PC-3 (cell line): ENCODE results near the gene CLEC16A. TPM values are rescaled to one million over a fixed set of nuclear protein-coding genes. Genes with fewer than 3 reads are reported as not detected.

ENCODE experiments used
- ATAC-seq: fragments of 200-7000 bp; cut with Tn5 transposase; 2 replicates; pipeline ENCODE4 v1.9.1; 2020; ENCODE audit warnings: mild to moderate bottlenecking, moderate library complexity
- BruUV-seq: library from RNA; stranded (reverse); fragments of 400-500 nt; replicated peaks from 2 replicates; lab custom pipeline; 2021; lab: Mats Ljungman, UMichigan
- CTCF ChIA-PET: fragments of 300-600 bp; sonication (Branson Sonifier 250); formaldehyde crosslinking; loops from one replicate; lab custom pipeline; 2022; ENCODE audit warnings: antibody characterized with exemption; lab: Charles Lee
- POLR2A ChIA-PET: fragments of 300-600 bp; sonication (Branson Sonifier 250); formaldehyde crosslinking; loops from one replicate; lab custom pipeline; 2022; ENCODE audit warnings: antibody characterized with exemption; ENCODE audit not compliant: unreplicated experiment; lab: Charles Lee
- DNase-seq: peaks from one replicate; pipeline ENCODE4 v3.0.0-alpha.2; 2015
- H2AFZ ChIP-seq: fragments of 300-600 bp; sonication (generic); 2 replicates; pipeline ENCODE4 v1.6.0; 2016; ENCODE audit warnings: antibody characterized with exemption, low read length
- H3F3A ChIP-seq: fragments of 300-600 bp; sonication (generic); one replicate; pipeline ENCODE4 v1.6.0; 2017; ENCODE audit warnings: antibody characterized with exemption, low read length, control low read depth, mild to moderate bottlenecking; ENCODE audit not compliant: unreplicated experiment
- H3K27ac ChIP-seq: fragments of 300-600 bp; sonication (generic); 2 replicates; pipeline ENCODE4 v1.5.1; 2016; ENCODE audit warnings: mild to moderate bottlenecking, low read length
- H3K27me3 ChIP-seq: fragments of 300-600 bp; sonication (generic); 2 replicates; pipeline ENCODE4 v1.6.1; 2016; ENCODE audit warnings: low read length, mixed read lengths
- H3K36me3 ChIP-seq: fragments of 300-600 bp; sonication (generic); 2 replicates; pipeline ENCODE4 v1.6.1; 2016; ENCODE audit warnings: low read depth, mixed run types, low read length, mixed read lengths
- H3K4me1 ChIP-seq: fragments of 300-600 bp; sonication (generic); 2 replicates; pipeline ENCODE4 v1.5.1; 2016; ENCODE audit warnings: low read length; ENCODE audit not compliant: insufficient read depth
- H3K4me2 ChIP-seq: fragments of 300-600 bp; sonication (generic); 2 replicates; pipeline ENCODE4 v1.6.0; 2016; ENCODE audit warnings: low read length
- H3K4me3 ChIP-seq: fragments of 300-600 bp; sonication (generic); 2 replicates; pipeline ENCODE4 v1.5.1; 2016; ENCODE audit warnings: mild to moderate bottlenecking, low read length, mixed read lengths
- H3K79me2 ChIP-seq: fragments of 300-600 bp; sonication (generic); 2 replicates; pipeline ENCODE4 v1.6.1; 2017; ENCODE audit warnings: low read length, mixed read lengths
- H3K9ac ChIP-seq: fragments of 300-600 bp; sonication (generic); 2 replicates; pipeline ENCODE4 v1.6.0; 2016; ENCODE audit warnings: mild to moderate bottlenecking, low read length
- H3K9me2 ChIP-seq: fragments of 300-600 bp; sonication (generic); replicated peaks from 2 replicates; pipeline ENCODE4 v1.6.1; 2016; ENCODE audit warnings: mixed run types, low read length, mixed read lengths
- H3K9me3 ChIP-seq: fragments of 300-600 bp; sonication (generic); 2 replicates; pipeline ENCODE4 v1.6.1; 2016; ENCODE audit warnings: low read length, mixed read lengths
- H4K20me1 ChIP-seq: fragments of 300-600 bp; sonication (generic); 2 replicates; pipeline ENCODE4 v1.6.1; 2016; ENCODE audit warnings: low read length, mixed read lengths
- EZH2 ChIP-seq: fragments of 300-600 bp; sonication (generic); IDR thresholded peaks from one replicate; pipeline ENCODE4 v1.6.1; 2017; ENCODE audit warnings: antibody characterized with exemption, mild to moderate bottlenecking, low read length; ENCODE audit not compliant: unreplicated experiment
- EZH2phosphoT487 ChIP-seq: fragments of 300-600 bp; sonication (generic); IDR thresholded peaks from 2 replicates; pipeline ENCODE4 v1.6.1; 2018; ENCODE audit warnings: mild to moderate bottlenecking, antibody characterized with exemption, low read length, borderline replicate concordance
- intact Hi-C: fragments of 100-400 bp; cut with micrococcal nuclease; formaldehyde crosslinking; loops from 2 replicates; pipeline ENCODE4 v1.9.0; 2023
- total RNA-seq: library from RNA; depleted of rRNA; stranded (reverse); fragments of >200 nt; gene quantifications from 2 replicates; pipeline ENCODE4 v1.2.3, GENCODE V29; 2014
- TF ChIP-seq, protein P1 (sequence below): fragments of 300-600 bp; sonication (generic); conservative IDR thresholded peaks from 2 replicates; pipeline ENCODE4 v1.5.1; 2017; ENCODE audit warnings: antibody characterized with exemption, low read depth, mild to moderate bottlenecking, low read length

Gene CLEC16A
- total RNA-seq, 1 experiment from 2014 or later: 9.5 TPM

DNA sequence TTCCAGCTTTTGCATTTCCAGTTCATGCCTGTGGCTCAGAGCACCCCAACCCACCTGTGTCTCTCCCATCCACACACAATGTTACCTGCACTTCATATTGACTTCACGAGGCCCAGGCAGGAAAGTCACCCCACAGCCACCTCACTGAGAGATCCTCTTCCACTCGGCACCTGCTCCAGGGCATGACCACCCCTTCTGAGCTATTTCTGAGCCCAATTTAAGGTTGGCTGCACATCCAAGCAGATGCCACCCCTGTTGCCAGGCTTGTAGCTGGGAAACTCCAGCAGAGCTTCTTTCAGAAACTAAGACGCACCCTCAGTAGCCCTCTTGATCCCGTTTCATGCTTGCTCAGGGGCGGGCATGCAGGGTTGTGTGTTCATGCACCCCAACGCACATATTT is 223.2 kb downstream of the CLEC16A start:
- no peak for ATAC-seq
- Histone ChIP-seq H3K4me3 (no peak overlapping the region), H3K9ac (no peak overlapping the region), H3K4me2 (no peak overlapping the region), H2AFZ (no peak overlapping the region), H3K36me3 (no peaks in the 10 kb centered on the region), H3K27me3 (no peaks in the 10 kb centered on the region), H3K9me2 (no peaks in the 10 kb centered on the region), H3F3A (no peaks in the 10 kb centered on the region), H3K9me3 (no peaks in the 10 kb centered on the region), H4K20me1 (no peaks in the 10 kb centered on the region), H3K79me2 (no peaks in the 10 kb centered on the region), H3K27ac (no peak overlapping the region), H3K4me1 (no peaks in the 10 kb centered on the region)
- ChIA-PET CTCF (no interaction called here), POLR2A (no interaction called here)
- no TSS peak for BruUV-seq
- DNase-seq: no peak
- TF ChIP-seq EZH2 (no peak), EZH2phosphoT487 (no peak)
- TF ChIP-seq, protein P1, sequence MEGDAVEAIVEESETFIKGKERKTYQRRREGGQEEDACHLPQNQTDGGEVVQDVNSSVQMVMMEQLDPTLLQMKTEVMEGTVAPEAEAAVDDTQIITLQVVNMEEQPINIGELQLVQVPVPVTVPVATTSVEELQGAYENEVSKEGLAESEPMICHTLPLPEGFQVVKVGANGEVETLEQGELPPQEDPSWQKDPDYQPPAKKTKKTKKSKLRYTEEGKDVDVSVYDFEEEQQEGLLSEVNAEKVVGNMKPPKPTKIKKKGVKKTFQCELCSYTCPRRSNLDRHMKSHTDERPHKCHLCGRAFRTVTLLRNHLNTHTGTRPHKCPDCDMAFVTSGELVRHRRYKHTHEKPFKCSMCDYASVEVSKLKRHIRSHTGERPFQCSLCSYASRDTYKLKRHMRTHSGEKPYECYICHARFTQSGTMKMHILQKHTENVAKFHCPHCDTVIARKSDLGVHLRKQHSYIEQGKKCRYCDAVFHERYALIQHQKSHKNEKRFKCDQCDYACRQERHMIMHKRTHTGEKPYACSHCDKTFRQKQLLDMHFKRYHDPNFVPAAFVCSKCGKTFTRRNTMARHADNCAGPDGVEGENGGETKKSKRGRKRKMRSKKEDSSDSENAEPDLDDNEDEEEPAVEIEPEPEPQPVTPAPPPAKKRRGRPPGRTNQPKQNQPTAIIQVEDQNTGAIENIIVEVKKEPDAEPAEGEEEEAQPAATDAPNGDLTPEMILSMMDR: no peak
- intact Hi-C loops: no loop called here

DNA sequence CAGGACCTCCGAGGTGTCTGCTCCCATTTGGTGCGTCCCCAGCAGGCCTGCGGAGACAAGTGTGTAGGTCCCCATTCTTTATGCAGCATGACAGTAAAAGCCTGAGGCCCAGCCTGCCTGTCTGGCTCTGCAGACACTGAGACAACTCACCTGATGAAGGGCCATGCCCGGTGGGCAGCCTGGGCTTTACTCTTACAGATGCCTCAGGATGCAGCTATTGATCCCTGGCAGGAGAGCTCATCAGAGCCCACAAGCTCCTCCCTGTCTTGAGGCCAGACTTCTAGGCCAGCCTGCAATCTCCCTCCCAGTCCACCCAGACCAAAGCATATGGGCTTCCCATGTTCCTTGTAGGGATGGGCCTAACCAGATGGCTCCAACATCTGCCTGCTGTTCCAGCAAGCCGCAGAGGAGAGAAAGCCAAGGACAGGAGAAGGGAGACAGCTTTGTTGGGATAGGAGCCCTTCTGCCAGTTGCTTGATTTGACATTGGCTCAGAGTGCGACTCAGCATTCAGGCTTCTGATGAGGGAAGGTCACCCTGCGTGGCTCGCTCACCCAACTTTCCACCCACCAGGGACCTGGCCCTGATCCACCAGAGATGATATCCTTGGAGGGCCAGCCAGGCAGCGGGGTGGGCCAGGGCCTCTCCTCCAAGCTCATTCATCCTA is 224.2 kb downstream of the CLEC16A start:
- Histone ChIP-seq H3K27ac (no peak overlapping the region), H3K27me3 (no peaks in the 10 kb centered on the region), H3K36me3 (no peaks in the 10 kb centered on the region), H3F3A (no peaks in the 10 kb centered on the region), H3K9me3 (no peaks in the 10 kb centered on the region), H3K9ac (no peak overlapping the region), H2AFZ (no peak overlapping the region), H3K79me2 (no peaks in the 10 kb centered on the region), H4K20me1 (no peaks in the 10 kb centered on the region), H3K4me2 (no peak overlapping the region), H3K4me3 (no peak overlapping the region), H3K4me1 (peaks cover 4% of the 10 kb centered on the region; the same call in 1 of the 2 replicates), H3K9me2 (no peaks in the 10 kb centered on the region)
- no peak for ATAC-seq
- no peak for DNase-seq
- POLR2A ChIA-PET: interaction anchor here (0.6 kb wide), 1 partner anchor 226 kb away, joined by 3 read pairs; the partner anchor contains the start of gene DEXI
- BruUV-seq: no TSS peak
- intact Hi-C loops: no loop called here
- TF ChIP-seq EZH2phosphoT487 (no peak), EZH2 (no peak)
- TF ChIP-seq, protein P1: no peak
- CTCF ChIA-PET: no interaction called here

DNA sequence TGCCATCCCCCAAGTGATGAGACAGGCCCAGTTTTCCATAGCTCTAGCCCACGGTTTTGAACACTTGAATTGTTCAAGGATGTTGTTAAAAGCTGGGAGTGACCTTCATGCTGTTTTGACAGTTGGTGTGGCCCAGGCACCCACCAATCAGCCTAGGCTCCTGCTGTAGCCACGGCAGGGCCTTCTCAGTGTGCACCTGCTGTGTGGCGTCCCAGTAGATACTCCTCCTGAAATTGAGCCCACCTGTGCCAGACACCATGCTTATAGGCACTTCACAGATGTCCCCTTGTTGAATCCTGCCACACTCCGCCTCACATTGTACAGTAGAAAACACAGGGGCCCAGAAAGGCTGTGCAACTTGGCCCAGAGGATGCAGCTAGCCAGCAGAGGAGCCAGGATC is 225.3 kb downstream of the CLEC16A start:
- TF ChIP-seq, protein P1: no peak
- TF ChIP-seq EZH2phosphoT487 (no peak), EZH2 (no peak)
- no peaks in the 10 kb centered on the region for H3F3A ChIP-seq
- BruUV-seq: no TSS peak
- no peaks in the 10 kb centered on the region for H3K9me3 ChIP-seq
- no peaks in the 10 kb centered on the region for H4K20me1 ChIP-seq
- ChIA-PET POLR2A (no interaction called here), CTCF (no interaction called here)
- H3K4me2 ChIP-seq: no peak overlapping the region
- intact Hi-C loops: no loop called here
- DNase-seq (no peak), ATAC-seq (no peak)
- H3K27me3 ChIP-seq: no peaks in the 10 kb centered on the region
- no peak overlapping the region for H2AFZ ChIP-seq
- H3K79me2 ChIP-seq: no peaks in the 10 kb centered on the region
- H3K4me3 ChIP-seq: no peak overlapping the region
- no peak overlapping the region for H3K27ac ChIP-seq
- peaks cover 4% of the 10 kb centered on the region; the same call in 1 of the 2 replicates for H3K4me1 ChIP-seq
- no peaks in the 10 kb centered on the region for H3K9me2 ChIP-seq
- H3K36me3 ChIP-seq: no peaks in the 10 kb centered on the region
- no peak overlapping the region for H3K9ac ChIP-seq
